HG02623 (cell line): ENCODE measurements around the gene AP2A2.
"Not testable (repeated sequence)": the region's sequence is repeated elsewhere in the genome, so short reads cannot be mapped to it uniquely, and the experiment has no call there.

Source experiments
- ATAC-seq: cut with Tn5 transposase; IDR thresholded peaks from one replicate; pipeline ENCODE4 v1.9.1; 2021; ENCODE audit warnings: moderate library complexity; ENCODE audit not compliant: unreplicated experiment

Gene AP2A2

GRCh38 chr11:953512-953911 is 27.8 kb downstream of the AP2A2 start:
- no peak for ATAC-seq

- ATAC-seq = no peak
These were observed 28.9 kb downstream of the AP2A2 start for GRCh38 chr11:954392-955153.

GRCh38 chr11:955154-956063 is 29.7 kb downstream of the AP2A2 start:
- ATAC-seq = no peak

- ATAC-seq = no peak
These were observed 31.7 kb downstream of the AP2A2 start for GRCh38 chr11:957212-957920.

GRCh38 chr11:958101-958500 is 32.4 kb downstream of the AP2A2 start:
- ATAC-seq = no peak

- no peak for ATAC-seq
These were observed 33.4 kb downstream of the AP2A2 start for GRCh38 chr11:959027-959426.

GRCh38 chr11:959608-960007 is 33.9 kb downstream of the AP2A2 start:
- ATAC-seq = no peak

GRCh38 chr11:961310-961920 is 35.7 kb downstream of the AP2A2 start:
- ATAC-seq = not testable (repeated sequence)

- ATAC-seq = no peak
These were observed 36.3 kb downstream of the AP2A2 start for GRCh38 chr11:961921-962320.

GRCh38 chr11:962688-963087 is 37.0 kb downstream of the AP2A2 start:
- no peak for ATAC-seq

- no peak for ATAC-seq
These were observed 38.2 kb downstream of the AP2A2 start for GRCh38 chr11:963852-964251.

- ATAC-seq = no peak
These were observed 39.6 kb downstream of the AP2A2 start for GRCh38 chr11:965206-965775.

- no peak for ATAC-seq
These were observed 42.5 kb downstream of the AP2A2 start for GRCh38 chr11:967995-968751.

GRCh38 chr11:968822-969221 is 43.2 kb downstream of the AP2A2 start:
- ATAC-seq = no peak

- no peak for ATAC-seq
These were observed 44.1 kb downstream of the AP2A2 start for GRCh38 chr11:969651-970205.

- ATAC-seq = no peak
These were observed 44.7 kb downstream of the AP2A2 start for GRCh38 chr11:970319-970871.

GRCh38 chr11:971092-971690 is 45.5 kb downstream of the AP2A2 start:
- no peak for ATAC-seq

- no peak for ATAC-seq
These were observed 46.2 kb downstream of the AP2A2 start for GRCh38 chr11:971731-972365.
